IMR-90 (cell line): ENCODE results near the gene TTC7B. TPM values are rescaled to one million over a fixed set of nuclear protein-coding genes. Genes with fewer than 3 reads are reported as not detected.

ENCODE experiments used
- ATAC-seq: fragments of 200-7000 bp; cut with Tn5 transposase; 2 replicates; pipeline ENCODE4 v1.9.1; 2020; ENCODE audit warnings: low read depth, mild to moderate bottlenecking, moderate library complexity
- BruUV-seq: library from RNA; stranded (reverse); fragments of 400-500 nt; replicated peaks from 2 replicates; lab custom pipeline; 2021; lab: Mats Ljungman, UMichigan
- CTCF ChIA-PET: fragments of 300-600 bp; formaldehyde crosslinking; extraction: SDS; loops from one replicate; lab custom pipeline; 2021; ENCODE audit warnings: antibody characterized with exemption; lab: Yijun Ruan, JAX
- POLR2A ChIA-PET: fragments of 300-600 bp; sonication (Branson Sonifier 250); formaldehyde crosslinking; loops from one replicate; lab custom pipeline; 2022; ENCODE audit warnings: antibody characterized with exemption; ENCODE audit not compliant: unreplicated experiment; lab: Charles Lee
- DNase-seq: peaks from one replicate; pipeline ENCODE4 v3.0.0; 2013
- H2AFZ ChIP-seq: replicated peaks from 2 replicates; pipeline ENCODE3; 2013; ENCODE audit warnings: low read length, mild to moderate bottlenecking; ENCODE audit not compliant: poor library complexity
- H2AK5ac ChIP-seq: 2 replicates; pipeline ENCODE4 v1.6.1; 2013; ENCODE audit warnings: low read depth, low read length, inconsistent platforms
- H2AK9ac ChIP-seq: replicated peaks from 2 replicates; pipeline ENCODE3; 2013; ENCODE audit warnings: mild to moderate bottlenecking, low read depth, low read length, moderate library complexity; ENCODE audit not compliant: poor library complexity
- H2BK120ac ChIP-seq: 2 replicates; pipeline ENCODE4 v1.6.1; 2013; ENCODE audit warnings: low read depth, low read length, inconsistent platforms
- H2BK15ac ChIP-seq: 3 replicates; pipeline ENCODE4 v1.6.1; 2013; ENCODE audit warnings: low read depth, low read length, inconsistent platforms
- H2BK20ac ChIP-seq: 2 replicates; pipeline ENCODE4 v1.6.1; 2013; ENCODE audit warnings: low read depth, mild to moderate bottlenecking, inconsistent platforms, low read length, moderate library complexity
- H2BK5ac ChIP-seq: 2 replicates; pipeline ENCODE4 v1.6.1; 2013; ENCODE audit warnings: mild to moderate bottlenecking, low read depth, low read length, inconsistent platforms; ENCODE audit not compliant: poor library complexity, severe bottlenecking
- H3K14ac ChIP-seq: replicated peaks from 2 replicates; pipeline ENCODE4 v1.6.1; 2013; ENCODE audit warnings: low read depth, low read length, inconsistent platforms
- H3K18ac ChIP-seq: 2 replicates; pipeline ENCODE4 v1.6.1; 2013; ENCODE audit warnings: low read depth, low read length, control low read depth
- H3K23ac ChIP-seq: 2 replicates; pipeline ENCODE4 v1.6.1; 2013; ENCODE audit warnings: low read depth, low read length, inconsistent platforms
- H3K27ac ChIP-seq: 2 replicates; pipeline ENCODE4 v1.5.1; 2013; ENCODE audit warnings: mild to moderate bottlenecking, control low read depth, low read length; ENCODE audit not compliant: insufficient read depth
- H3K27me3 ChIP-seq: 2 replicates; pipeline ENCODE4 v1.6.1; 2013; ENCODE audit warnings: low read length; ENCODE audit not compliant: control insufficient read depth, insufficient read depth
- H3K36me3 ChIP-seq: 2 replicates; pipeline ENCODE4 v1.6.1; 2013; ENCODE audit warnings: low read length, mixed read lengths; ENCODE audit not compliant: control insufficient read depth, insufficient read depth
- H3K4ac ChIP-seq: 2 replicates; pipeline ENCODE4 v1.6.1; 2013; ENCODE audit warnings: low read depth, low read length, inconsistent platforms
- H3K4me1 ChIP-seq: 2 replicates; pipeline ENCODE4 v1.6.1; 2013; ENCODE audit warnings: low read length, mixed read lengths; ENCODE audit not compliant: control insufficient read depth, insufficient read depth
- H3K4me2 ChIP-seq: 2 replicates; pipeline ENCODE4 v1.6.1; 2013; ENCODE audit warnings: low read depth, mild to moderate bottlenecking, control low read depth, low read length, moderate library complexity
- H3K4me3 ChIP-seq: 2 replicates; pipeline ENCODE4 v1.5.1; 2013; ENCODE audit warnings: low read depth, mild to moderate bottlenecking, control low read depth, low read length, moderate library complexity; ENCODE audit not compliant: insufficient read depth
- H3K56ac ChIP-seq: 2 replicates; pipeline ENCODE4 v1.6.1; 2013; ENCODE audit warnings: low read length, inconsistent platforms; ENCODE audit not compliant: insufficient read depth; ENCODE audit errors: extremely low read depth
- H3K79me1 ChIP-seq, 2 experiments: 2 replicates each; pipeline ENCODE4 v1.6.1; 2013; ENCODE audit warnings: low read length in 2 of 2, inconsistent platforms in 1 of 2, low read depth in 1 of 2
- H3K9ac ChIP-seq: 2 replicates; pipeline ENCODE4 v1.6.1; 2013; ENCODE audit warnings: low read depth, low read length, control low read depth
- H3K9me1 ChIP-seq: 2 replicates; pipeline ENCODE4 v1.6.1; 2013; ENCODE audit warnings: low read length, inconsistent platforms; ENCODE audit not compliant: insufficient read depth
- H3K9me3 ChIP-seq: 2 replicates; pipeline ENCODE4 v1.6.1; 2013; ENCODE audit warnings: low read length; ENCODE audit not compliant: control insufficient read depth, insufficient read depth
- H4K20me1 ChIP-seq: 2 replicates; pipeline ENCODE4 v1.6.1; 2013; ENCODE audit warnings: low read length, inconsistent platforms; ENCODE audit not compliant: insufficient read depth
- H4K5ac ChIP-seq: 2 replicates; pipeline ENCODE4 v1.6.1; 2013; ENCODE audit warnings: mild to moderate bottlenecking, low read depth, low read length, control low read depth
- H4K8ac ChIP-seq, 2 experiments: 2 replicates each; pipeline ENCODE4 v1.6.1; 2013; ENCODE audit warnings: low read depth in 2 of 2, low read length in 2 of 2, control low read depth in 1 of 2, inconsistent platforms in 1 of 2
- H4K91ac ChIP-seq: 2 replicates; pipeline ENCODE4 v1.6.1; 2013; ENCODE audit warnings: low read depth, low read length, inconsistent platforms; ENCODE audit not compliant: insufficient read depth
- BHLHE40 ChIP-seq: fragments of 150-350 bp; IDR thresholded peaks from 2 replicates; pipeline ENCODE4 v1.6.1; 2016; ENCODE audit warnings: mild to moderate bottlenecking, low read depth, low read length
- NFE2L2 ChIP-seq: fragments of 150-350 bp; IDR thresholded peaks from 2 replicates; pipeline ENCODE4 v1.6.1; 2016; ENCODE audit warnings: low read depth, mild to moderate bottlenecking, low read length
- POLR2A ChIP-seq: IDR thresholded peaks from 2 replicates; pipeline ENCODE4 v1.6.1; 2012; ENCODE audit warnings: mild to moderate bottlenecking, low read depth, low read length
- RAD21 ChIP-seq: IDR thresholded peaks from 2 replicates; pipeline ENCODE4 v1.6.1; 2012; ENCODE audit warnings: low read length, improper control_type of control experiment
- RCOR1 ChIP-seq: IDR thresholded peaks from 2 replicates; pipeline ENCODE4 v1.6.1; 2012; ENCODE audit warnings: mild to moderate bottlenecking, low read length, improper control_type of control experiment; ENCODE audit not compliant: insufficient replicate concordance
- SMC3 ChIP-seq: fragments of 150-350 bp; IDR thresholded peaks from 2 replicates; pipeline ENCODE4 v1.6.1; 2016; ENCODE audit warnings: low read depth, mild to moderate bottlenecking, antibody characterized with exemption, low read length, moderate library complexity
- WGBS, 2 experiments: methylation state at CpG; one replicate each; pipeline versions ENCODE4 v1.1.5 to v1.1.7; 2013; ENCODE audit warnings: missing lambda C conversion rate in 2 of 2; ENCODE audit not compliant: insufficient read length in 1 of 2; ENCODE audit errors: extremely low coverage in 2 of 2; 5-methylcytosine and 5-hydroxymethylcytosine counted together
- dilution Hi-C: fragments of 300-500 bp; cut with HindIII; formaldehyde crosslinking; loops from one replicate; pipeline ENCODE4 v1.14.3; 2018; ENCODE audit warnings: low sequenced_read_pairs; ENCODE audit not compliant: unreplicated experiment
- in situ Hi-C: fragments of 300-500 bp; cut with MboI; formaldehyde crosslinking; loops from 3 replicates; pipeline ENCODE4 v1.14.3; 2019; ENCODE audit warnings: low sequenced_read_pairs, inconsistent platforms, mixed read lengths
- intact Hi-C: fragments of 100-400 bp; cut with micrococcal nuclease; formaldehyde crosslinking; loops from 2 replicates; pipeline ENCODE4 v1.10.0; 2022
- polyA plus RNA-seq, 3 experiments: library from polyadenylated mRNA; depleted of rRNA; stranded (reverse); fragments of >200 nt; gene quantifications; 2 replicates each; pipeline ENCODE4 v1.2.3, GENCODE V29; 2012; ENCODE audit warnings: low replicate concordance in 1 of 3
- total RNA-seq: library from RNA; depleted of rRNA; stranded (reverse); fragments of >200 nt; gene quantifications from 2 replicates; pipeline ENCODE4 v1.2.3, GENCODE V29; 2012
- TF ChIP-seq, protein P1 (sequence below): conservative IDR thresholded peaks from 2 replicates; pipeline ENCODE4 v1.5.1; 2012; ENCODE audit warnings: mild to moderate bottlenecking, low read depth, low read length, improper control_type of control experiment
- TF ChIP-seq, protein P2 (sequence below): fragments of 150-350 bp; IDR thresholded peaks from 2 replicates; pipeline ENCODE4 v1.6.1; 2016; ENCODE audit warnings: low read depth, mild to moderate bottlenecking, low read length, moderate library complexity, borderline replicate concordance
- TF ChIP-seq, protein P3 (sequence below): fragments of 150-350 bp; IDR thresholded peaks from 2 replicates; pipeline ENCODE4 v1.6.1; 2017; ENCODE audit warnings: mild to moderate bottlenecking, antibody characterized with exemption, low read length, low read depth

TTC7B gene
- total and polyA plus RNA-seq, 2 of the 4 experiments (the other 2 are of a cell fraction) = 18.1 to 35.3 TPM

DNA sequence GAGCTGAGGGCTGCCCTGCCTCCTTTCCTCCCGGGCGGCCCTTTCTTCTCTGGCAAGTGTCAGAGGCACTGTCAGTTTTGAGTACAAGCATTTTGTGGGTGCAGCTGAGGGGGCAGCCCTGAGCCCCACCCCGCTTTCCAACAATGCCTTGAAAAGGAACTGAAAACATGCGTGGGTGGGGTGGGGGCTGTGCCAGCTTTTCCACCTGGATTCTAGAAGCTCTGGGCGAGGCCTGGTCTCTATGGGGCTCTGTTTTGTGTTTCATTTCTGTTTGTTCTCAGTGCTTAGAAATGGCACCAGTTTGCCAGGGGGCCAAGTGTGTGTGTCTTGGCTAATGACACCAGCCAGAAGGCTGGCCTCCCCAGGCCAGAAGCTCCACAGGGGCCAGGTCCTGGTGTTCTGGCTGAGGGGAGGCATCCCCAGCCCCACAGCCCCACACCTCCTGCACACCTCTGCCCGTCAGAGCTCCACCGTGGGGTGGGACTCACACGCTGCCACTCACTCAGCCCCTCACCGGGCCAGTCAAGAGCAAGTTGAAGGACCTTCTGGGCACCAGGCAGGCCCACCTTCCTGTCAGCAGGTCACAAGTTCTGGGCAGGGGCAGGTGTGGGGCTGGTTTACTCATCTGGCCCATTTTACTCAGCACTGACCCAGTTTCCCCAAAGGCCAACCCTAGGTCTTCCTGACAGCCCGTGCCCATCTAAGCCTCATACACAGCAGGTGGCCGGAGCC, 264.3 kb downstream of the TTC7B start:
- 82% methylated on average over 6 of the region's 11 CpGs; no CpG with 5 or more reads in 1 of the 2 experiments for WGBS, 2 experiments
- Histone ChIP-seq H3K14ac (no peak overlapping the region), H3K9me3 (no peaks in the 10 kb centered on the region), H3K9ac (no peak overlapping the region), H3K27ac (no peak overlapping the region), H4K91ac (no peak overlapping the region), H3K36me3 (no peaks in the 10 kb centered on the region), H3K4ac (no peak overlapping the region), H2BK120ac (no peak overlapping the region), H4K20me1 (no peaks in the 10 kb centered on the region; the same call in none of the 2 replicates), H2AFZ (no peak overlapping the region), H3K23ac (no peak overlapping the region), H3K4me1 (peaks cover 5% of the 10 kb centered on the region; the same call in 1 of the 2 replicates), H4K8ac (no peak overlapping the region), H2BK15ac (no peak overlapping the region), H3K4me3 (no peak overlapping the region), H3K18ac (no peak overlapping the region), H3K79me1 (no peaks in the 10 kb centered on the region), H2AK9ac (peak overlapping the region; percentile 10), H2AK5ac (no peak overlapping the region), H4K5ac (no peak overlapping the region), H2BK5ac (no peak overlapping the region), H3K4me2 (no peak overlapping the region), H3K56ac (no peak overlapping the region), H3K27me3 (no peaks in the 10 kb centered on the region), H2BK20ac (no peak overlapping the region), H3K9me1 (peaks cover 12% of the 10 kb centered on the region)
- dilution Hi-C loops (no loop called here), intact Hi-C loops (no loop called here), in situ Hi-C loops (no loop called here)
- TF ChIP-seq RCOR1 (no peak), NFE2L2 (no peak), BHLHE40 (no peak), RAD21 (no peak), SMC3 (no peak), POLR2A (no peak)
- TF ChIP-seq, protein P1, sequence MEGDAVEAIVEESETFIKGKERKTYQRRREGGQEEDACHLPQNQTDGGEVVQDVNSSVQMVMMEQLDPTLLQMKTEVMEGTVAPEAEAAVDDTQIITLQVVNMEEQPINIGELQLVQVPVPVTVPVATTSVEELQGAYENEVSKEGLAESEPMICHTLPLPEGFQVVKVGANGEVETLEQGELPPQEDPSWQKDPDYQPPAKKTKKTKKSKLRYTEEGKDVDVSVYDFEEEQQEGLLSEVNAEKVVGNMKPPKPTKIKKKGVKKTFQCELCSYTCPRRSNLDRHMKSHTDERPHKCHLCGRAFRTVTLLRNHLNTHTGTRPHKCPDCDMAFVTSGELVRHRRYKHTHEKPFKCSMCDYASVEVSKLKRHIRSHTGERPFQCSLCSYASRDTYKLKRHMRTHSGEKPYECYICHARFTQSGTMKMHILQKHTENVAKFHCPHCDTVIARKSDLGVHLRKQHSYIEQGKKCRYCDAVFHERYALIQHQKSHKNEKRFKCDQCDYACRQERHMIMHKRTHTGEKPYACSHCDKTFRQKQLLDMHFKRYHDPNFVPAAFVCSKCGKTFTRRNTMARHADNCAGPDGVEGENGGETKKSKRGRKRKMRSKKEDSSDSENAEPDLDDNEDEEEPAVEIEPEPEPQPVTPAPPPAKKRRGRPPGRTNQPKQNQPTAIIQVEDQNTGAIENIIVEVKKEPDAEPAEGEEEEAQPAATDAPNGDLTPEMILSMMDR = no peak
- TF ChIP-seq, protein P2, sequence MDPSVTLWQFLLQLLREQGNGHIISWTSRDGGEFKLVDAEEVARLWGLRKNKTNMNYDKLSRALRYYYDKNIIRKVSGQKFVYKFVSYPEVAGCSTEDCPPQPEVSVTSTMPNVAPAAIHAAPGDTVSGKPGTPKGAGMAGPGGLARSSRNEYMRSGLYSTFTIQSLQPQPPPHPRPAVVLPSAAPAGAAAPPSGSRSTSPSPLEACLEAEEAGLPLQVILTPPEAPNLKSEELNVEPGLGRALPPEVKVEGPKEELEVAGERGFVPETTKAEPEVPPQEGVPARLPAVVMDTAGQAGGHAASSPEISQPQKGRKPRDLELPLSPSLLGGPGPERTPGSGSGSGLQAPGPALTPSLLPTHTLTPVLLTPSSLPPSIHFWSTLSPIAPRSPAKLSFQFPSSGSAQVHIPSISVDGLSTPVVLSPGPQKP = no peak
- TF ChIP-seq, protein P3, sequence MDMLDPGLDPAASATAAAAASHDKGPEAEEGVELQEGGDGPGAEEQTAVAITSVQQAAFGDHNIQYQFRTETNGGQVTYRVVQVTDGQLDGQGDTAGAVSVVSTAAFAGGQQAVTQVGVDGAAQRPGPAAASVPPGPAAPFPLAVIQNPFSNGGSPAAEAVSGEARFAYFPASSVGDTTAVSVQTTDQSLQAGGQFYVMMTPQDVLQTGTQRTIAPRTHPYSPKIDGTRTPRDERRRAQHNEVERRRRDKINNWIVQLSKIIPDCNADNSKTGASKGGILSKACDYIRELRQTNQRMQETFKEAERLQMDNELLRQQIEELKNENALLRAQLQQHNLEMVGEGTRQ = no peak
- no peak for DNase-seq
- CTCF ChIA-PET = no interaction called here
- no TSS peak for BruUV-seq
- no peak; the same call in 1 of the 2 replicates for ATAC-seq
- POLR2A ChIA-PET = no interaction called here
